HG02938 (cell line): ENCODE results near the gene MIF.
"Not testable (repeated sequence)": the region's sequence is repeated elsewhere in the genome, so short reads cannot be mapped to it uniquely, and the experiment has no call there.

Experiments
- ATAC-seq: cut with Tn5 transposase; IDR thresholded peaks from one replicate; pipeline ENCODE4 v1.9.1; 2021; ENCODE audit warnings: mild to moderate bottlenecking, moderate library complexity; ENCODE audit not compliant: unreplicated experiment

Gene MIF

GRCh38 chr22:23893945-23894709 lies at the start of gene MIF:
Gene MIF (plus strand): TSS chr22:23894383. CDS start chr22:23894475, 92 bp downstream.
- ATAC-seq, result peak; percentile 77

DNA sequence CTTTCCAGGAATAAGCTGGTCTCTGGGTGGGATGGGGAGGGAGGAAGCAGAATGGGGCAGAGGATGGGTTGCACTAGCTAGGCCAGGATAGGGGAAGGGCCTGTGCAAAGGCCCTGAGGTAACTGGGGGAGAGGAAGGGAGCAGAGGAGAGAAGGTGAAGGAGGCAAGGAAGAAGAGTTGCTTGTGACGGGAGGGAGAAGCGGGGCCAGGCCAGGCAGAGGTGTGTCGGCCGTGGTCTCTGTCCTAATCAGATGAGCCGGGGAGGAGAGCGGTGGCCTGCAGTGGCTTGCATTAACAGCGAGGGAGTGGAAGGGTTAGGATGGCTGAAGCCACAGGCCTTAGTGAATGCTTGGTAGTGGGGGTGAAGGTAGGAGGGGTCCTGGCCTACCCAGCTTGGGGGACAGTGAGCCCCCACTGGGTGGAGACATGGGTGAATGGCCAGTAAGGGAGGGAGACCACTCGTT lies 49.4 kb upstream of the MIF start:
- ATAC-seq, result no peak

DNA sequence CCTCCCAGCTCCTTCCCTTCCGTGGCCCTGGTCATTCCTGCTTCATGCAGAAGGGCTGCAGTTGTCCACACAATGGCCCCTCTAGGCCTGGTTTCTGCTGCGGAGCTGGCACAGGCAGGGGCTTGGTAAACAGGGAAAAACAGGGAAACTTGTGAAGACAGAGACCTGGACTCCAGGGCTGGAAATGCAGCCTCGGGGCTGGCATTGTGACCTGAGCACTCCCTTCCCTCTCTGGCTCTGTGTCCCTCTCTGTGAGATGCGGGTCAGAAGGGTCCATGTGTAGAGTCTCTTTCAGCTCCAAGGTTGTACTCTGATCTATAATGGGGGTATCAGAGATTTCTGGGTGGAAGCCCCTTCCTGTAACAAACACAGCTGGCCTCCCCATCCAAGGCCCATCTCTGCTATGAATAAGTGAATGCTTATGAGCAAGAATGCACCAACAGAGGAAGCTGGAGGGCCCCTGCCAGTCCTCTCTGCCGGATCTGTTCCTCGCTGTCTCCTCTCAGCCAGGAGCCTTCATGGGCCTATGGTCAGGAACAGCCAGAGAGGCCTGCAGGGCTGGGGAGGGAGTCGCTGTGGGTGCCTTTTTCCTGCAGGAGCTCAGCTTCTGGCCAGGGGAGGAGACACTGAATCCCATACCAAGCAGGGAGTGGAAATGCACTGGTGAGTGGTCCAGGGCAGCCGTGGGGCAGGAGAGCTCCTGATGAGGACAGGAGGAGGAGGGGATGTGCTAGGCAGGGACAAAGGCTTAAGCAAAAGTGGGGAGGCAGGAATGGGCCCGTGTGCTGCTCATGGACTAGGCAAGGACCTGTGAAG lies 48.7 kb upstream of the MIF start:
- no peak for ATAC-seq

GRCh38 chr22:23846081-23846469 lies 48.1 kb upstream of the MIF start:
- ATAC-seq, result no peak

DNA sequence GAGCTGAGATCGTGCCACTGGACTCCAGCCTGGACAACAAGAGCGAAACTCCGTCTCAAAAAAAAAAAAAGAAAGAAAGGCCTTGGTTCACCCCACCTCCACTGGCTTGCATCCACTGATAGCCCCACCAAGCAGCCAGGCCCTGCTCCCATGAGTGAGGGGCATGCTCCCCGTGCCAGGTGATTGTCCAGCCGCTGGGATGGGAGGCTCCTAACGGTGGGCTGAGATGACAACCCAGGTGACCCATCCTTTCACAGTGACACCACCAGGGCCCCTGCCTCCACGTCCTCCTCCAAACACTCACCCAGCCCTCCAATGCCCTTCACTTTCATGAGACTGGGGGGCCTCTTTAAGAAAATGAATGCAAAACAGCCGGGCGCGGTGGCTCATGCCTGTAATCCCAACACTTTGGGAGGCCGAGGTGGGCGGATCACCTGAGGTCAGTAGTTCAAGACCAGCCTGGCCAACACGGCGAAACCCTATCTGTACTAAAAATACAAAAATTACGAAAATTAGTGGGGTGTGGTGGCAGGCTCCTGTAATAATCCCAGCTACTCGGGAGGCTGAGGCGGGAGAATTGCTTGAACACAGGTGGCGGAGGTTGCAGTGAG lies 46.8 kb upstream of the MIF start:
- no peak for ATAC-seq

GRCh38 chr22:23847991-23848864 lies 46.0 kb upstream of the MIF start:
- no peak for ATAC-seq

DNA sequence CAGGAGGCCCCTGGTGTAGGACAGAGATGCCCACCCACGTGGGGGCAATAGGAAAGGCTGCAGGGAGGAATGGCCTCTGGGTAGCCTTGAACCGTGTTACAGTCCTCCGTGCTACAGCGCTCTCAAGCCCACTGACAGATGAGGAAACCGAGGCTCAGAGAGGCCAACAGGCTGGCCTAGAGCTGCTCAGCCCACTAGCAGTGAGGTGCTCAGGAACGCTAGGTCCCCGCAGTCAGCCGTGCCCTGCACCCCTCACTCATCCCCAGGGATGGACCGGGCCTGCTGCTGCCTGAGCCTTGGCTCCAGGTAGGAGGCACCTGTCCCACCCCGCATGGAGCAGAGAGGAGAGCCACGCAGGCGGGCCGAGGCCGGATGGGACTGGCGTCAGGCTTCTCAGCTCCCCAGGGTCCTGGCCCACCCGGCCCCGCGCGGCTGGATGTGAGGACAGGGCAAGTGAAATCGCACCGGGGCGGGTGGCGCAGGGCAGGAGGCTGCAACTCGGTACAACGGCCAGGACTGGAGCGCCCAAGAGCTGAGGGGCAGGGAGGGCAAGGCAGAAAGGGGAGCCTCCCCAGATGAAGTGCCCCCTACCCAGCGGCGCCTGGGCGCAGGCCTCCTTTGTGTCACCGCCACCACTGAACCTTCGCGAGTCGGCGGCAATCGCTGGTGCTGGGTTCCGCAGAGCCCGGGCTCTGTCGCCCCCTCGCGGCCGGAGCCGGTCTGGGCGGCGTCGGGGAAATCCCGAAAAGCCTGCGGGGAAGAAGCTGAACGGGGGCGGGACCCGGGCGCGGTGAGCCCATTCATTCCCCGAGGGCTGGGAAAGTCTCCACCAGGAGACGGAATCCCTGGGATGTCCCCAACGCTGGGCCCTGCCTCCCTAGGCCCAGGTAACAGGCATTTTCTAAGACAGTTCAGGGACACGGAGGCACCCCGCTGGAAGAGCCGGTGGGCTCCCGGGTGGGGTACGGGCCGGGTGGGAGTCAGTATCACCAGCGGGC lies 44.9 kb upstream of the MIF start:
- no peak for ATAC-seq

DNA sequence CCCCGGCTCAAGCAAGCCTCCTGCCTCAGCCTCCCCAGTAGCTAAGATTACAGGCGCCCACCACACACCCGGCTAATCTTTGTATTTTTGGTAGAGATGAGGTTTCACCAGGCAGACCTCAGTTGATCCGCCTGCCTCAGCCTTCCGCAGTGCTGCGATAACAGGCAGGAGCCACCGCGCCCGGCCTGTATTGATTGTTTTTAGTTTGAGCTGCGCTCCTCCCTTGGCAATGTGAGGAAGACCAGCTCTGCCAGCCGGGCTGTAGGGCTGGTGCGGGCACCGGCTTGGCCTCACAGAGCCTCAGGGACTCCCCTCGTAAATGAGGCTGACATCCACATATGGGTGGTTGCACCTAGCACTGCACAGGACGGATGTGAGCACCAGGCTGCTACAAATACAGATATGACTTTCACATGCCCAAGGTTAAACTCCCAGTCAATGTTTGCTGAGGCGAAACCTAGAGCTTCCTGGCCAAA lies 44.0 kb upstream of the MIF start:
- peak; percentile 55 for ATAC-seq

- ATAC-seq, result peak; percentile 48
Observed at GRCh38 chr22:23856721-23857605, 37.2 kb upstream of the MIF start.

DNA sequence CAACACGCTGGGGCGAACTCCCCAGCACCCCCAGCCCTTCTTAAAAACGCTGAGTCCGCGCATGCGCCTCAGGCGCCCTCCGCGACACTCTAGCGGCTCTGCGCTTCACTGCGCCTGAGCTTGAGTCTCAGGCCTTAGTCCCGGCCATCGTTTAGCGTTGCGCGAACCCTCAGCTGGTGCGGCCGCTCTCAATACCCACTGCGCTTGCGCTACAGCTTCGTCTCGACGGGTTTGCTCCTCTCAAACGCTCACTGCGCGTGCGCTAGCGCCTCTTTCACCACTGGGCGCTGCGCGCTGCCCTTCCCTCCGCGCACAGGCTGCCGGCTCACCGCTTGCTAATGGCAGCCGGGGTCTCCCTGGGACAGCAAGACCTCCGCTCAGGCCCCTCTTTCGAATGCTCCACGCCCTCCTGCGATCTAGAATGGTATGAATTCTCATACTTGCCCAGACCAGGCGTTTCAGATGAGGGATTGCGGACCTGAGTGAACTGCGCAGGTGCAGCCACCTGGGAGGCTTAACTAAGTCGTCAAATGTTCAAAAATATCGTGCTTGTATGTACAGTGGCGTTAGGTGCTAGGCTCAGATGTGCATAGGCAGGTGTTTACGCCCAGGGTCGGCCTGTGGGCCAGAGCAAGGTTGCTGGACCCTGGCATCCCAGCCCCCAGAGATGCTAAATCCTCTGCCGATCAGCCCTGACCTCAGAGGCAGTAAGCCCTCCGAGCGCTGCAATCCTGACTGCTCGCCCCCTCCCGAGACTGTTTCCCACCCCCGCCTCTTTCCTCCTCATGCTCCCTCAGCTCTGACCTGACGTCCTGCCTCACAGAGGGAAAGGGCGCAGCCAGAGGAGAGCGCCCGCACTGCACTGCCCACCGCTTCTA lies 36.3 kb upstream of the MIF start, which contains the start of gene SLC2A11:
Gene SLC2A11, plus strand, starts transcription at position 270 of the 878 bp plus-strand sequence. Its CDS starts 125 bp downstream, at position 395.
- peak; percentile 83 for ATAC-seq

DNA sequence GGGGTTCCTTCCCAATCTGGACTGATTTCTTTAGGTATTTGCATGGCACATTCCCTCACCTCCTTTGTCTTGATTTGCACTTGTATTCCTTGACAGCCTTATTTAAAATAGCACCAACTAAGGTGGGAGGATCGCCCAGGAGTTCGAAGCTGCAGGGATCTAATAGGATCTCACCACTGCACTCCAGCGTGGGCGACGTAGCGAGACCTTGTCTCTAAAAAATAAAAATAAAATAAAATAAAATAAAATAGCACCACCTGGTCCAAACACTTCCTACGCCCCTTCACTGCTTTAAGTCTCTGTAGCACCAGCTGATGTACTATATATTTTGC lies 35.7 kb upstream of the MIF start:
- no peak for ATAC-seq

DNA sequence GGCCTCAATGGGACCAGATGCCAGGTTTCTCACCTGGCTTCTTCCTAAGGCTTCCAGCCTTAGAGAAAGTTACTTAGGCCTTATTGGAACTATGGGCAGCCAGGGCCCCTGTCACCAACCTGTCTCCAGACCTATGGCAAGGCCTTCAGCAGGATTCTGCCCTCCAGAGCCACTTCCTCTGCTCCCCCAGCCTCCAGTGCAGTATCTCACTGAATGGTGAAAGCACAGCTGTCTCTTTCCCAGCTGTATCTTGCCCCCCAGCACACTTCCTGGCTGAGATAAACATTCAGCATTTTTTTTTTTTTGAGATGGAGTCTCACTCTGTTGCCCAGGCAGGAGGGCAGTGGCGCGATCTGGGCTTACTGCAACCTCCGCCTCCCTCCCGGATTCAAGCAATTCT lies 35.0 kb upstream of the MIF start:
- ATAC-seq, result no peak

DNA sequence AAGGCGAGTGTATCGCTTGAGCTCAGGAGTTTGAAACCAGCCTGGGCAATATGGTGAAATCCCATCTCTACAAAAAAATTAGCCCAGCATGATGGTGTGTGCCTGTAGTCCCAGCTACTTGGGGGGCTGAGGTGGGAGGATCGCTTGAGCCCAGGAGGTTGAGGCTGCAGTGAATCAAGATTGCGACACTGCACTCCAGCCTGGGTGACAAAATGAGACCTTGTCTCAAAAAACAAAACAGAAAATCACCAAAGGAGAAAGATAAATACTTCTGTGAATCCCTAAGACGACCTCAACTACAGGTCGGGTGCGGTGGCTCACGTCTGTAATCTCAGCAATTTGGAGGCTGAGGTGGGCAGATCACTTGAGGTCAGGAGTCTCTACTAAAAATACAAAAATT lies 34.0 kb upstream of the MIF start:
- ATAC-seq, result not testable (repeated sequence)

- no peak for ATAC-seq
Observed at GRCh38 chr22:23862103-23862502, 32.1 kb upstream of the MIF start.

DNA sequence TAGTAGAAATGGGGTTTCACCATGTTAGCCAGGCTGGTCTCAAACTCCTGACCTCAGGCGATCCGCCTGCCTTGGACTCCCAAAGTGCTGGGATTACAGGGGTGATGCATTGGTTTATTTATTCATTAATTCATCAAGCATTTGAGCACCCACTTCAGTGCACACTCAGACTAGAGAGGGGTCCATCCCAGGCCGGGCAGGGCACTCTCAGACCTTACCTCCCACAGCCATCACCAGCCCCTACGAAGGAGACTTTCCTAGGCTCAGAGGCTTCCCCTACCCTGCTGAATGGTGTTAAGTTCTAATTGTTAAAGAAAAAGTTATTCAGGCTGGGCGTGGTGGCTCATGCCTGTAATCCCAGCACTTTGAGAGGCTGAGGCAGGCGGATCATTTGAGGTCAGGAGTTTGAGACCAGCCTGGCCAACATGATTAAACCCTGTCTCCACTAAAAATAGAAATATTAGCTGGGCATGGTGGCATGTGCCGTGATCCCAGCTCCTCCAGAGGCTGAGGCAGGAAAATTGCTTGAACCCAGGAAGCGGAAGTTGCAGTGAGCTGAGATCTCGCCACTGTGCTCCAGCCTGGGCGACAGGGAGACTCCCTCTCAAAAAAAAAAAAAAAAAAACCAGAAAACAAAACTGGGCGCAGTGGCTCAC lies 29.6 kb upstream of the MIF start:
- ATAC-seq, result not testable (repeated sequence)

GRCh38 chr22:23868580-23868979 lies 25.6 kb upstream of the MIF start:
- no peak for ATAC-seq

DNA sequence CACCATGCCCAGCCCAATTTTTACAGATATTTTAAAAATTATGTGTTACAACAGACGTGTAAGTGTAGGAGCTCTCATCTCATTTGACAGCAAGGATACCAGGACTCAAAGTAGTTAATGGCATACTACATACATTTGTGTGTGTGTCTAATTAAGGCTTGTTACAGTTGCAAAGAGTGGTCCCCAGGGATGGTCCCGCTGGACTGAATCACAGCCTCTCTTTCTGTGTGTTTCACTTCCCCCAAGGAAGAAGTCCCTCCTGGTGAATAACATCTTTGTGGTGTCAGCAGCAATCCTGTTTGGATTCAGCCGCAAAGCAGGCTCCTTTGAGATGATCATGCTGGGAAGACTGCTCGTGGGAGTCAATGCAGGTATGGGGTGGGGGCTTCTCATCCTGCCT lies 19.3 kb upstream of the MIF start:
- ATAC-seq, result no peak
